NCI-H1436 (cell line): ENCODE measurements around the gene ARL2.
"Not testable (repeated sequence)": the region's sequence is repeated elsewhere in the genome, so short reads cannot be mapped to it uniquely, and the experiment has no call there.

ENCODE experiments used
- DNase-seq: peaks from one replicate; lab custom pipeline; 2025; lab: John Stamatoyannopoulos, UW

The ARL2 gene

GRCh38 chr11:65013888-65014725, at the start of gene ARL2:
TSS of gene ARL2 (plus strand) at chr11:65014160. CDS start at chr11:65014208, 48 bp downstream.
- DNase-seq = peak; percentile 90

- no peak for DNase-seq
These were observed 46.6 kb upstream of the ARL2 start for GRCh38 chr11:64967375-64967774.

GRCh38 chr11:64969209-64969608, 44.8 kb upstream of the ARL2 start:
- DNase-seq = no peak

- no peak for DNase-seq
These were observed 43.2 kb upstream of the ARL2 start for GRCh38 chr11:64970731-64971151.

GRCh38 chr11:64971421-64972233, 42.3 kb upstream of the ARL2 start, which contains the start of gene MAJIN:
TSS of gene MAJIN (minus strand) at chr11:64972108. CDS start at chr11:64959405, 12,703 bp downstream.
- DNase-seq = no peak

GRCh38 chr11:64974124-64974523, 39.8 kb upstream of the ARL2 start:
- DNase-seq = no peak

GRCh38 chr11:64976651-64977050, 37.3 kb upstream of the ARL2 start:
- DNase-seq = peak; percentile 25

- not testable (repeated sequence) for DNase-seq
These were observed 30.6 kb upstream of the ARL2 start for GRCh38 chr11:64983339-64983738.

- DNase-seq = no peak
These were observed 25.7 kb upstream of the ARL2 start for GRCh38 chr11:64987998-64988854.

- DNase-seq = no peak
These were observed 24.5 kb upstream of the ARL2 start for GRCh38 chr11:64989416-64989815.

GRCh38 chr11:64990222-64990923, 23.6 kb upstream of the ARL2 start:
- no peak for DNase-seq

GRCh38 chr11:64994318-64994717, 19.6 kb upstream of the ARL2 start:
- no peak for DNase-seq

- DNase-seq = no peak
These were observed 17.6 kb upstream of the ARL2 start for GRCh38 chr11:64996327-64996709.

GRCh38 chr11:64996710-64997380, 17.1 kb upstream of the ARL2 start, which contains the start of gene BATF2:
TSS of gene BATF2 (minus strand) at chr11:64996971. CDS start at chr11:64996914, 57 bp downstream.
- DNase-seq = peak; percentile 67

GRCh38 chr11:64998141-64998540, 15.8 kb upstream of the ARL2 start:
- DNase-seq = no peak

- peak; percentile 67 for DNase-seq
These were observed 15.1 kb upstream of the ARL2 start for GRCh38 chr11:64998690-64999431.

- no peak for DNase-seq
These were observed 14.5 kb upstream of the ARL2 start for GRCh38 chr11:64999478-64999877.

- no peak for DNase-seq
These were observed 11.3 kb upstream of the ARL2 start for GRCh38 chr11:65002706-65003105.

GRCh38 chr11:65003282-65003681, 10.7 kb upstream of the ARL2 start:
- DNase-seq = no peak

GRCh38 chr11:65003968-65004367, 10.0 kb upstream of the ARL2 start:
- not testable (repeated sequence) for DNase-seq
